Chondrocyte (in vitro differentiated cells): ENCODE data around the gene METTL5. TPM values are rescaled to one million over a fixed set of nuclear protein-coding genes. Genes with fewer than 3 reads are reported as not detected.

Experiments
- DNase-seq: peaks from one replicate; pipeline ENCODE4 v3.0.0; 2021; ENCODE audit warnings: mixed read lengths, low spot score
- H3K27ac Mint-ChIP-seq: one replicate; pipeline ENCODE4 v1.8.0; 2021; ENCODE audit warnings: mild to moderate bottlenecking, moderate library complexity, mixed read lengths; ENCODE audit not compliant: unreplicated experiment
- H3K27me3 Mint-ChIP-seq: 2 replicates; pipeline ENCODE4 v1.8.0; 2021; ENCODE audit warnings: low read depth, mixed read lengths
- H3K36me3 Mint-ChIP-seq: 2 replicates; pipeline ENCODE4 v1.8.0; 2021; ENCODE audit warnings: low read depth, mixed read lengths
- H3K4me1 Mint-ChIP-seq: 2 replicates; pipeline ENCODE4 v1.8.0; 2021; ENCODE audit warnings: low read depth, mild to moderate bottlenecking, mixed read lengths
- H3K4me3 Mint-ChIP-seq: one replicate; pipeline ENCODE4 v1.8.0; 2021; ENCODE audit warnings: mild to moderate bottlenecking, moderate library complexity, mixed read lengths; ENCODE audit not compliant: unreplicated experiment
- H3K9me3 Mint-ChIP-seq: 2 replicates; pipeline ENCODE4 v1.8.0; 2021; ENCODE audit warnings: low read depth, mixed read lengths
- CTCF ChIP-seq: fragments of 200-600 bp; sonication (generic); IDR thresholded peaks from 2 replicates; pipeline ENCODE4 v1.5.0; 2021; ENCODE audit warnings: antibody characterized with exemption, mild to moderate bottlenecking, moderate library complexity
- total RNA-seq: library from RNA; stranded (reverse); gene quantifications from 3 replicates; pipeline ENCODE4 v1.2.1, GENCODE V29; 2021

Gene METTL5
- total RNA-seq, 1 donor from 2014 or later: 45.2 TPM

GRCh38 chr2:169761970-169762292, 62.8 kb downstream of the METTL5 start:
- Mint-ChIP-seq H3K4me3 (no peak overlapping the region), H3K27me3 (no peaks in the 10 kb centered on the region), H3K4me1 (peaks cover 10% of the 10 kb centered on the region), H3K9me3 (peaks cover 12% of the 10 kb centered on the region), H3K36me3 (peaks cover 1% of the 10 kb centered on the region), H3K27ac (no peak overlapping the region)
- no peak for DNase-seq
- no peak for TF ChIP-seq CTCF

Other genes with a start within 250 kb of the METTL5 start
- gene PPIG, start 240.6 kb downstream of the METTL5 start, total RNA-seq: 34.6 to 44.3 TPM (median 34.8 TPM) in 3 replicates
- gene CFAP210, start 130.5 kb downstream of the METTL5 start, total RNA-seq: 0.19 TPM in 1 of 3 replicates, not detected in the others
- gene PHOSPHO2, start 130.4 kb downstream of the METTL5 start, total RNA-seq: 3.0 to 4.2 TPM (median 3.3 TPM) in 3 replicates
- 3.8 to 9.6 TPM (median 8.9 TPM) in 3 replicates for gene KLHL23, start 91.1 kb downstream of the METTL5 start, total RNA-seq
- 93.5 to 105 TPM (median 95.1 TPM) in 3 replicates for gene SSB, start 26.0 kb downstream of the METTL5 start, total RNA-seq
- gene UBR3, start 2.5 kb upstream of the METTL5 start, total RNA-seq: 30.9 to 44.0 TPM (median 32.4 TPM) in 3 replicates